ENCODE measurements around the gene SLC18A2. TPM values are rescaled to one million over a fixed set of nuclear protein-coding genes. Genes with fewer than 3 reads are reported as not detected.

Gene SLC18A2
- total and polyA plus RNA-seq, 9 donors: 2.4 to 12.0 (median 6.3) TPM

- no peak for DNase-seq
- Histone ChIP-seq H3K9me3 (no peaks in the 10 kb centered on the region), H3K27ac (no peak overlapping the region), H3K27me3 (no peaks in the 10 kb centered on the region), H3K4me3 (no peak overlapping the region), H3K36me3 (no peaks in the 10 kb centered on the region), H3K4me1 (ENCODE audit: insufficient read depth) (no peaks in the 10 kb centered on the region)
- intact Hi-C loops (cut with DNase I): no loop called here
- no peak for TF ChIP-seq EP300 (IDR thresholded peaks at IDR 0.05)
- TF ChIP-seq, protein P1, sequence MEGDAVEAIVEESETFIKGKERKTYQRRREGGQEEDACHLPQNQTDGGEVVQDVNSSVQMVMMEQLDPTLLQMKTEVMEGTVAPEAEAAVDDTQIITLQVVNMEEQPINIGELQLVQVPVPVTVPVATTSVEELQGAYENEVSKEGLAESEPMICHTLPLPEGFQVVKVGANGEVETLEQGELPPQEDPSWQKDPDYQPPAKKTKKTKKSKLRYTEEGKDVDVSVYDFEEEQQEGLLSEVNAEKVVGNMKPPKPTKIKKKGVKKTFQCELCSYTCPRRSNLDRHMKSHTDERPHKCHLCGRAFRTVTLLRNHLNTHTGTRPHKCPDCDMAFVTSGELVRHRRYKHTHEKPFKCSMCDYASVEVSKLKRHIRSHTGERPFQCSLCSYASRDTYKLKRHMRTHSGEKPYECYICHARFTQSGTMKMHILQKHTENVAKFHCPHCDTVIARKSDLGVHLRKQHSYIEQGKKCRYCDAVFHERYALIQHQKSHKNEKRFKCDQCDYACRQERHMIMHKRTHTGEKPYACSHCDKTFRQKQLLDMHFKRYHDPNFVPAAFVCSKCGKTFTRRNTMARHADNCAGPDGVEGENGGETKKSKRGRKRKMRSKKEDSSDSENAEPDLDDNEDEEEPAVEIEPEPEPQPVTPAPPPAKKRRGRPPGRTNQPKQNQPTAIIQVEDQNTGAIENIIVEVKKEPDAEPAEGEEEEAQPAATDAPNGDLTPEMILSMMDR (IDR thresholded peaks at IDR 0.05): no peak
- TF ChIP-seq POLR2A (IDR thresholded peaks at IDR 0.05): no peak
- 81 to 93% (median 92%) methylated on average over 3 of the region's 3 CpGs for WGBS, 3 donors
Observed at GRCh38 chr10:117246997-117247671, 6.2 kb downstream of the SLC18A2 start.

- Histone ChIP-seq H3K36me3 (no peaks in the 10 kb centered on the region), H3K9me3 (no peaks in the 10 kb centered on the region), H3K4me3 (no peak overlapping the region), H3K4me1 (ENCODE audit: insufficient read depth) (no peaks in the 10 kb centered on the region), H3K27ac (no peak overlapping the region), H3K27me3 (no peaks in the 10 kb centered on the region)
- TF ChIP-seq, protein P1 (IDR thresholded peaks at IDR 0.05): no peak
- TF ChIP-seq EP300 (IDR thresholded peaks at IDR 0.05): no peak
- no peak for TF ChIP-seq POLR2A (IDR thresholded peaks at IDR 0.05)
- DNase-seq: no peak
- intact Hi-C loops (cut with DNase I): no loop called here
- WGBS, 3 donors: 52 to 70% (median 64%) methylated on average over 10 of the region's 10 CpGs
Observed at GRCh38 chr10:117248750-117249465, 8.0 kb downstream of the SLC18A2 start.

DNA sequence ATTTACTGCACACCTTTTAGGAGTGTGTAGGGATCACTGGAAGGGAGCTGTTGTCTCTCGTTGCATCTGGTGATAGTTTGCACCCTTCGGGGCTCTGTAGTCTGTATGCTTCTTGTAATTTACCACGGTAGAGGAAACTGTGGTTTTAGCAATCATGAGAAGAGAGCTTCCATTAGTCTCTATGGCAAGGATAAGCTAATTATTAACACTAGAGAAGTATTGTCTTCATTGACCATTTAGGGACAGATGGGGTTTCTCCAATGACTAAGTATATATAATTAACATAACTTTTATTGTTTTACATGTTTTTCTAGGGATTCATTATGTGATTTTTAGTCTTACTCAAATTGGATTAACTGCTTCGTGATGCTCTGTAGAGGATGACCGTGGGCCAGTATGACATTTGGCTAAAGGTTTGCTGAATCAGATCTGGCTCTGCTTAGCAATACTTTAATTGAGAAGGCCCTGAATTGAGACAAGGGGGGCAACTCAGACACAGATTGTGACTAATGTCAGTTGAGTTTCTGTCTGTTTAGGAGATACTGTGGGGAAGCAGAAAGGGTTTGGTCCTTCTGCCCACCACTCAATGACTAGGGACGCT, 8.7 kb downstream of the SLC18A2 start:
- DNase-seq: no peak
- H3K27ac ChIP-seq: no peak overlapping the region
- TF ChIP-seq EP300 (IDR thresholded peaks at IDR 0.05): no peak
- TF ChIP-seq, protein P1 (IDR thresholded peaks at IDR 0.05): no peak
- no peak for TF ChIP-seq POLR2A (IDR thresholded peaks at IDR 0.05)
- intact Hi-C loops (cut with DNase I): no loop called here
- no peaks in the 10 kb centered on the region for H3K36me3 ChIP-seq
- 74 to 85% (median 77%) methylated on average over 6 of the region's 6 CpGs for WGBS, 3 donors
- H3K27me3 ChIP-seq: no peaks in the 10 kb centered on the region
- H3K4me1 ChIP-seq (ENCODE audit: insufficient read depth): no peaks in the 10 kb centered on the region
- no peak overlapping the region for H3K4me3 ChIP-seq
- H3K9me3 ChIP-seq: no peaks in the 10 kb centered on the region

GRCh38 chr10:117250411-117250810, 9.5 kb downstream of the SLC18A2 start:
- 55 to 61% (median 58%) methylated on average over 7 of the region's 7 CpGs for WGBS, 3 donors
- H3K4me3 ChIP-seq: no peak overlapping the region
- H3K36me3 ChIP-seq: no peaks in the 10 kb centered on the region
- no peak for DNase-seq
- H3K4me1 ChIP-seq (ENCODE audit: insufficient read depth): peaks cover 1% of the 10 kb centered on the region
- H3K9me3 ChIP-seq: no peaks in the 10 kb centered on the region
- TF ChIP-seq EP300 (IDR thresholded peaks at IDR 0.05) (no peak), POLR2A (IDR thresholded peaks at IDR 0.05) (no peak)
- TF ChIP-seq, protein P1 (IDR thresholded peaks at IDR 0.05): no peak
- no peak overlapping the region for H3K27ac ChIP-seq
- no peaks in the 10 kb centered on the region for H3K27me3 ChIP-seq
- intact Hi-C loops (cut with DNase I): no loop called here

Measured in ovary (tissue), 9 donors.